GM12874 (cell line): ENCODE results near the gene SAMD8.

Experiments used
- CTCF ChIP-seq: IDR thresholded peaks from 2 replicates; pipeline ENCODE4 v1.5.1; 2011; ENCODE audit warnings: low read depth, mild to moderate bottlenecking, control low read depth, low read length, moderate library complexity; ENCODE audit not compliant: insufficient read depth

The SAMD8 gene

GRCh38 chr10:75103881-75104686 is 7.4 kb upstream of the SAMD8 start:
- TF ChIP-seq CTCF = no peak

GRCh38 chr10:75104842-75105241 is 6.6 kb upstream of the SAMD8 start:
- no peak for TF ChIP-seq CTCF

- no peak for TF ChIP-seq CTCF
Measured at GRCh38 chr10:75105576-75106197, 5.8 kb upstream of the SAMD8 start.

GRCh38 chr10:75106242-75106641 is 5.2 kb upstream of the SAMD8 start:
- TF ChIP-seq CTCF = no peak

- TF ChIP-seq CTCF = no peak
Measured at GRCh38 chr10:75107756-75108683, 3.4 kb upstream of the SAMD8 start.

GRCh38 chr10:75108684-75109458 is 2.6 kb upstream of the SAMD8 start:
- TF ChIP-seq CTCF = peak; percentile 65

- no peak for TF ChIP-seq CTCF
Measured at GRCh38 chr10:75109459-75109778, 2.0 kb upstream of the SAMD8 start.
